NCI-H748 treated with DMSO at 0.1 percent for 48 hours (cell line): ENCODE measurements around the gene TIAM2.

ENCODE experiments used
- DNase-seq: peaks from one replicate; lab custom pipeline; 2025; lab: John Stamatoyannopoulos, UW

Gene TIAM2

DNA sequence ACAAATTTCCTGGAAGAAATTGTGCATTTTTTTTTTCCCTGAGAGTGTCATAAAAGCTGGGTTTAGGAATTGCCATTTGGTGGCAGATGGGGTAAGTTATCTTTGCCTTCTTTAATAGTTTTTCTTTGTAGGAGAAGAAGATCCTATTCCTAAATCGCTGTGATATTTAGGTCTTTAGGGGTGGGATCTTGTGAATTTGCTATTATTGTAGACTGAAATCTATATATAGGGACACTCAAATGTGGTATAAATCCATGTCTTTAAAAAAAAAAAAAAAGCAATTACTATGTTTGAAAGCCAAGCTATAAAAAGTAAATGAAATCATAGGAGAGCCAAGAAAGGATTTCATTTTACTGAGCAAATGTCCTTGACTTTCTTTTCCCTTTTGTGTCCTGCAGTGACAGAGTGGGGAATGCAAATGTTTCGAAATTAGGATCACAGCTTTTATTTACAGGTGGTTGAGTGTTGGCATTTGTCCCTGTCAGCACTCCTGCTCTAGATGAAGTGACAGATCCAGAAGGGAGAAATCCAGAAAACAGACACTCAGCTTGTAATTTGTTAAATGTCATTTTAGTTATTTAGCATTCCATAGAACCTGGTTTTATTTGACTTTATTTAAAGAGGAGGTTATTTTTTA, 29.4 kb downstream of the TIAM2 start:
- DNase-seq = no peak

DNA sequence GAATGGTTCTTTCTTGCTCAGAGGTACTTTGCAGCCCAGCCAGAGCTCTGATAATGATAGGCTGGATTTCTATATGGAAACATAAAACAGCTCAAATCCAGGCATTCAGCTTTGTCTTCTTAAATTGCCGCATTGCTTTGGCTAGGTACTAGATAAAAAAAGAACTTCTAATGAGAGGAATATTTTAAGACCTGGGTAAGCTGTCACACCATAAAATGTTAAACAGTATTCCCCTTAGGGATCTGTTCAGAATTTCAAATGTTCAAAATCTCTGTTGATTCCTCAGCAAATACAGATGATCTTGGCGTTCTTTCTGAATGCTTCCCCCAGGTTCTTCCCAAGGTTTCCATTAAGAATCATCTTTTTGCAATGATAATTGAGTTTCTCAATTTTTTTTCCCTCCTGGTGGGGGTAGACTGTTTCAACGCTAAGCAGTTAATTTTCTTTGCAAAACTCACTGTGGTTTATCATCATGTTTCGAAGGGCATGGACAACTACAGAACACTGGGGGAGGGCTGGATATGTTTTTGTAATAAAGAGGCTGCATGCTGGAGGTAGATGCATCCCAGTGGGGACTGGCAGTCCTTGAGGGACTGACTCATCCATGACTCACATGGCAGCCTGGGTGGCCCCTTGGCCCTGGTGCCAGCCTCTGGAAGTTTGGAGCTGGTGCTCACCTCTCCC, 31.0 kb downstream of the TIAM2 start:
- no peak for DNase-seq

DNA sequence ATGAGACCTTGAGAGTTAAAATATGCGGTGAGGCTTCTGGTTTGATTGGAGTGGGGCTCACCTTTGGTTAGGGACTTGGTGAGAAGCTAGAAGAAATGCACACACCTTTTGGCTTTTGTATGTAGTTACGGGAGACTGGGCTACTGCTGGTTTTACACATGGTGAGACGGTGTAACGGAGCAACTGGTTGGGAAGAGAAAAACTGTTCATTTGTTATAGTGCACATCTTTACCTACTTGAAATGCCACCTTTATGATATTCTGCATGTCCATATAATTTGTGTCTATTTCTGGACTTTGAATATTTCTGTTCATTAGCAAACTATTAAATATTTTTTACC, 31.6 kb downstream of the TIAM2 start:
- no peak for DNase-seq

DNA sequence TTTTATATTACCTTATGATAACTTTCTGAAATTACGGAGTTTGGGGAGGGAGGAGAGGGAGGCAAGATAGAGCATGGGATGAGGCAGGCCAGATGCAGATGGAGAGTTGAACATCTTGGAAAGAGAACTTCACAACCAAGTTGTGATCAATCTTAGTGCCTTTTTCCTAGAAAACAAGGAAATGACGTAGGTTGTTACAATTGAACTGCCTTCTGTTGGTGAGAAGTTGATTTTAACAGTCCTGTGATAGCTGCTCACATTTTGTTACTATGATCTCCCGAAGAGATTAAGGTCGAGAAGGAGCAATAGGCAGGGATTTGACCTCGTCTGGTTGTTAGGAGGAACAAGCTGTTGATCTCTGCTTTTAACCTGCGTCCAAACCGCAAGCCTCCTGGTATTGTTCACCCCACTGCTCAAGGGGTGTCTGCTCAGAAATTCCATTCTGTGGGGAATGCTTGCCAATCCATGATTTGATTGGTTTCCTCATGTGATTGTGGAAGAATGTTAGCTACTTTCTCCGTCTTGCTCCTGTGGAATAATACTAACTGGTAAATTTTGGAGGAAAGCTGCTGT, 35.1 kb downstream of the TIAM2 start:
- no peak for DNase-seq

DNA sequence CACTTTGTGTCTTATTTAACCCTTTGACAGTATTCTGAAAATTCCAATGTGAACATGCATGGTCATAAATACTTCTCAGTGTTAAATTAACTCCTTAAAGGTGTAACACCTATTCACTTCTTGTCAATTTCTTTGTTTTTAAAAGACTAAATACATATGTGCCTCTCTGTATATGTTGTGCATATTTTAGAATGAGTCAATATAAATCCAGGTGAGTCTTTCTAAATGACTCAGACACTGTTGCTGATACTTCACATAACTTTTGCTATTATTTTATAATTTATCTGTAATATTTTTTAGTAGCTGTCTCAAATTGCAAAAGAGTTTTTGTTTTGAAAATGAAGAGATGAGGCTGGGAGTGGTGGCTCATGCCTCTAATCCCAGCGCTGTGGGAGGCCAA, 36.0 kb downstream of the TIAM2 start:
- DNase-seq = no peak

DNA sequence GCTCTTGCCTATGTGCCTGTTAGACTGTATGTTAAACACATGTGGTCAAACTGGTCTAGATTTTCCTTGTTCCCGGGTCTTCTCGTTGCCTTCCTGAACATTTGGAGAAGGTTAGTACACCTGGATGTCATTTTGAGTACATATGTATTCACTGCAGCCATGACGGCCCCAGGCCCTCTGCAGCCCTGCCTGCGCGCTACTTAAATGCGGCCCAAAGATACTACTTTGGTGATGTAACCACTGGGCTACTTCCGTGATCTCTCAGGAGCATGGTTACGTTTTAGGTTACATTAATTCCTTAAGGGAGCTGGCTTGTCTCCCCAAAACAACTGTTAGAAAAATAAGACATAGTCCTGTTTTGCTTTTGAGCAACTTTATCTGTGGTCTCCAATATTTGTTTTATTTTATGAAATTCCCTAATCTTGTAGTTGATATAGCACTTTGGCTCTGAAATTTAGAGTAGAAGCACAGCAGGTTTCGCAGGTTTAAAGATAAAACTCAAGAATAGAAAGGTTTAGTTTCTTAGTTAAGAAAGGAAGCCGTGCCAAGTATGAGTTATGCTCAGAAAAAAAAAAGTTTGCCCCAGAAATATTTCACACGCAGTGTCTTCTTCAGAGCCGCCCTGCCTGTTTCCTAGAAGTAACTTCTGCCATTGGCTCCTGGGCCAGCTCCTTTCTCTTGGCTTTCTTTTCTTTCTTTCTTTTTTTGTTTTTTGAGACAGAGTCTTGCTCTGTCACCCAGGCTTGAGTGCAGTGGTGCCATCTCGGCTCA, 38.1 kb downstream of the TIAM2 start:
- DNase-seq = no peak

DNA sequence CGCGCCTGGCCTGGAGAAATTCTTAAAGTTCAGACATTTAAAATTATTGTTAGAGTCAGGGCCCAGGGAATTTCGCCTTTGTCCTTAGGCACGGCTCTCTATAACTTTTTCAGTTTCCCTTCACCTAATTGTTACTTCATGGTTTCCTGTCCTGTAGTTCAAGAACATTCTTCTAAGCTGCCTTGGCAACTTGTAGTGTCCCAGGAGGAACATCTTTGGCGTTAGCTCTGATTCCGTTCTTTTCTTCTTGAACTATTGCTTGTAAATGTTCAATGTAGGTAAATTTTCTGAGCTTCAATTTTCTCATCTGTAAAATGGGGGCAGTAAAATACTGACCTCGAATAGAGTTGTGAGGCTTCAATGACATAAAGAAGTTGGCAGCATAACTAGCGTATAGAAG, 41.8 kb downstream of the TIAM2 start:
- DNase-seq = no peak

DNA sequence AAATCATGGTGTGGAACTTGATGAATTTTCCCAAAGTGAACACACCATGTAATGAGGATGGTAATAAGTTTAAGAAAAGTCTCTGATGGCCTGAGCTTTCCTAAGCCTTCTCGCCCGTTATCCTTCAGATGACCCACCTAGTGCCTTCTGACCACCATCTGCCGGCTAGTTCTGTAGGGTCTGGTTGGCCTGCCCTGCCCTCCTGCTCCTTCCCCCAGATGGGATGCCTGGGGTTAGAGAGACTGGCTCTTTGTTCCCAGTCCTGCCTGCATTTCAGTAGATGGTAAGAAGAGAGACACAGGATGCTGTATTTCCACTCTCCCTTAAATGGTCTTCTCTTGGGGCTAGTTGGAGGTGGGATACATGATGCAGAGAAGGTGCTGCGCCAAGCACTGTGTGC, 43.0 kb downstream of the TIAM2 start:
- no peak for DNase-seq

DNA sequence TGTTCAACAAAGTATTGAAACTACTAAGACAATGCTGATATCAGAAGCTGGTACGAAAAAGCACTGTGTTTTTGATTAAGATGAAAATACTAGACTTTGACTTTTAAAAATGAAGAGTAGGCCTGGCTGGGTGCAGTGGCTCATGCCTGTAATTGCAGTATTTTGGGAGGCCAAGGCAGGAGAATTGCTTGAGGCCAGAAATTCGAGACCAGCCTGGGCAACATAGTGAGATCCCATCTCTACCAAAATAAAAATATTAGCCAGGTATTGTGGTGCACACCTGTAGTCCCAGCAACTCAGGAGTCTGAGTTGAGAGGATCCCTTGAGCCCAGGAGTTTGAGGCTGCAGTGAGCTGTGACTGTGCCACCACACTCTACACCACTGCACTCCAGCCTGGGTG, 43.4 kb downstream of the TIAM2 start:
- DNase-seq = no peak

DNA sequence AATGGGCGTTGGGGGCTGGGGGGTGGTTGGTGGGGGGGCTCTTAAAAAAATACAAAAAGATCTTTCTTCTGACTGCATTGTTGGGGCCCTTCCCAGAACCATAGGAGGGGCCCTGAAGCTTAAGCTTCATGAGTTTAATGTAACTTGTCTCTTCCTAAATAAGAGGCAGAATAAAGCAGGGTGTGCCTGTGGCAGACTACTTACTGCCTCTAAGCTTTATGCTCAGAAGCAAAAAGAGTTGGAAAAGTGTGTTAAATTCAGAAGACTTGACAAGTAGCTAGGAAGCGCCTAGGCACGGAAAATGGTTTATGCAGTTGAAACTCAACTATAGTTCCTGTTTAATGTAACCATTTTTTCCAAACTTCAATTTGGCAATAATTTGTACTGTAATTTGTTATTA, 44.5 kb downstream of the TIAM2 start:
- DNase-seq = no peak

DNA sequence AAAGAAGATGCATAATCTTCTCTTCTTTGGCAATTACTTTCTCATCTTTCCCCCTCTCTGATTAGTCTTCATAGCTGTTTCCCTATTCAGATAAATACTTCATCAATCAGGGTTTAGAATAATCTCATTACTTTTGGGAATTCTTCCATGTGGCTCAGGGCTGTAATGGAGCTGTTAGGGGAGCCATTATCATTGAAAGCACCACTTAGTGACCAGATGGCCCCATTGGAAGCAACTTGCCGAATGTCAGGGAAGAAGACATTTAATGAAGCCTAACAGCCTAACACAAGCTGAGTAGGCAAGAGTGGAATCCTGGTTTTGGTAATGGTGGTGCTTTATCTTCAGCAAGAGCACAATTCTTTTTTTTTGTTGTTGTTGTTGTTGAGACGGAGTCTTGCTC, 45.0 kb downstream of the TIAM2 start:
- no peak for DNase-seq

DNA sequence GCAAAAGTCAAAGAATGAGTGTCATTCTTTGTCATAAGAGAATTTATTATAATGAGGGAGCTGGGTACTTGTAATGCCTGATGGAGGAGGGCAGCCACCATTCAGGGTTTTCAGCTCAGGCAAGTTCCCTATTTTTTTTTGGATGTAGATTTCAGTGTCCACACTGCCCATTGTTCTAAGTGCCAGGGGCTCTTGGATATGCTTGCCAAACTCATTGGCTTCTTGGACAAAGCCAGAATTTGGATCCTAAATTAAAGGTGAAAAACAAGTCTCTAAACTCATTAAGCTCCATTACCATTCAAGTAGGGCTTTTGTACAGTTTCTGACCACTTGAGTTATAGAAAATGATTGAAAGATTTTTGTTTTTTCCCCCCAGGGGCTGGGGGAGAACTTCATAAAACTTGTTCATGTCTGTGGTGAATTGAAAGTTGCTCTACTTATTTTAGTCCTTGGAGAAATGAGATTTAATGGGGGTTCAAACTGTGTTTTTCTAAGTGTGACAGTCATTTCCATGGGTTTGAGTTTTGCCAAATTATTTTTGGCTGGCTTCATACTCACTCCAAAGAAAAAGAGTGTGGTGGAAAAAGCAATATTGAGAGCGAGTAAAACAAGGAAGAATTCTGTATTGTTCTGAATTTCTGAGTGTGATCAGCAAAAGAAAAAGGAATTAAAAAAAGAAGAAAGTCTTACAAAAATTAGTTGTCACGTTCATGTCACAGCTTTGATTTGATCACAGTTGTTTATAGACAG, 46.0 kb downstream of the TIAM2 start:
- no peak for DNase-seq

DNA sequence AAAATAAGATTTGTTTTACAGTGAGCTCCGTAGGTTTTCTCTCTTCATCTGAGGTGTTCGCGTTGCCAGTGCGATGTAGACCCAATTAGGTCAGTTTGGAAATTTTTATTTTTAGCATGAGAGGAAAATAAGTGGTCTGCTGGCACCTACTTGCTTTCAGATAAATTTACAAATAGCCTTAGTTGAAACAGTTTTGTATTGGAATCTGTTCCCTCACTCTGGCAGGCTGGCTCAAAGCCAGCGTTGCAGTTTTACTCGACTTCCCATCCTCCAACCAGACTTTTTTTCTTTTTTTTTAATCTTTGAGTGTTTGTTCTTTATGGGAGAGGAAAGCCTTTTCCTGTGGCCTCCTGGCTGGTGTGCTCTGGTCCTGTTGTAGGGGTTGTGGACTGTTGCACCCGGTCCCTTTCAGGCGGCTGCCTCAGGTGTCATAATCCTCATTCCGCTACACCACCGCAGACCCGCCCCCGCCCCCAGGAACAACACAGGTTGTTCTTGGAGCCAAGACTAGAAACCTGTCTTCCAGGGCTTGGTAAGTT, 46.7 kb downstream of the TIAM2 start:
- DNase-seq = no peak

DNA sequence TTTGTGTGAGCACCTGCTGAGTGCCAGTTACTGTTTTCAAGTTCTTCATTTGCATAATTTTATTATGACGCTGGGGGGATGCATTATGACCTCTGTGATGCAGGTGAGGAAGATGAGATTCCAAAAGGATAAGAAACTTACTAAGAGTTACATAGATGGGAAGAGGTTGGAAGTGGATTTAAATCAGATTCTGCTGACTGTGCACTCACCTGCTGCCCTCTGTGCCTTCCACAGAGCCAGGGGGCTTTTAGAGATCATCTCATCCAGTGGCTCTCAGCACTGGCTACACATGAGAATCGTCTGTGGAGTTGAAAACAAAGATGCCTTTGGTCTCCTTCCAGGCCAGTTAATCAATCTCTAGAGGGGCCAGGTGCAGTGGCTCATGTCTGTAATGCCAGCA, 47.9 kb downstream of the TIAM2 start:
- no peak for DNase-seq

DNA sequence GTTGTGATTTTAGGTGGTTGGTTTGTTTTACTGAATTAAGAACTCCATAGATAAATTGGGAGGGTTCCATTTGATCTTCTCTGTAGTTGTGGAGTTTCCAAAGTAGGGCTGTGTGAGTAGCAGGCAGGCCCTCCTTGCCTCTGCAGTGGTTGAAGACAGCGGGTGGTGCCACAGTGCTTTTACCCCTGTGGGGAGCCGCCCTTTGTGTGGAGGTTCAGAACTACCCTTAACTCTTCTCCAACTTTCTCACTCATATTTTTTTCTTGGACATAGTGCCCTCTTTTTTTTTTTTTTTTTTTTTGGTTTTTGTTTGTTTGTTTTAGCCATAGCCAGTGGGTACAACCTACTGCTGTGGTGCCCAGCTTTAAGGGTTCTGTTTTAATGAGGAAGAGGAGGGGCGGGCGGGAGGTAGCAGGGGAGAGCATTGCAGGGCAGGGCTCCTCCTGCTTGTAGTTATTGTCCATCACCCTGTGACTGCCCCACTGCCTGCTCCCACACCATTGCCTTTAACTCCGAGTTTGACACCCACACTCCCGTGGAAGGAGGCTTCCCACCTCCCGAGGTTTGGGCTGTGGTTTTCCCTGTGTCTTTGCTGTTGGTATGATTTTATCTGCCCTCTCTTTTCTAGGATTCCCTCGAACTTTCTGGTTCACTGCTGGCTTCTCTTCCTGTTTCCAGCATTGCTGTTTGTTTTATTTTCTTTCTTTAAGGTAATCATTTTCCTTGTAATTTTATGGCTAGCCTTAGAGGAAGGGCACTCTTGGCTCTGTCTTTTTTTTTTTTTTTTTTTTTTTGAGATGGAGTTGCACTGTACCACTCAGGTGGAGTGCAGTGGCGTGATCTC, 50.7 kb downstream of the TIAM2 start:
- DNase-seq = no peak

DNA sequence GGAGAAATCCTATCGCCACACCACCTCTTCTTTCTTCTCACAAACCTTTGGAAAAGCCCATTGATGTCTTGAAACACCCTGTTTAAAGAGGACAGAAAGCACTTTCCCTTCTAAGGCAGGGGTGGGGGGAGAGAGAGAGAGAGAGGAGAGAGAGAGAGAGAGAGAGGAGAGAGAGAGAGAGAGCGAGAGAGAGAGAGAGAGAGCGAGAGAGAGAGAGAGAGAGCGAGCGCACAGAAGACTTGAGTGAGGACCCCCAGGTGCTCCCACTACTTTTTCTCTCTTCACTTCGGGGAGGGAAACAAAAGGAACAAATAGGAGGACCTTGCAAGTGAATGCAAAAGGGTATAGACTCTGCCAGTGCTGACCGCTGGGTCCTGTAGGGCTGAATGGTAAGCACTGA, 52.4 kb downstream of the TIAM2 start:
- no peak for DNase-seq

DNA sequence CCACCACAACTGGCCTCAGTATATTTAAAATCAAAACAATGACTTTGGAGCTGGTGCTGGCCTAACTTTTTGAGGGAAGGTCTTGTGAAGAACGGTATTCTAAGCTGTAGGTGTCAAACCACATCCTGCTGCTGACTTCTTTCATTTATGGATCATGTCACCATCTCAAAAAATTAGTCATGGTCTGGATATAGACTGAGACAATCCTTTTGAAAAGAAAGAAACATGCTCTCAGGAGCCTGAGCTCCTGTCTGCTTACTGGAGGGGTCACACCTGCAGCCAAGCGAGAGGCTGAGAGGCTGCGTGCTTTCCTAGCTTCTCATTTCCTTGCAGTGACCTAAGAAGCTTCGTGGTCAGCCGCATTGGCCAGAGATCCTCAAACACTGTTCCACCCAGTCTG, 55.2 kb downstream of the TIAM2 start:
- no peak for DNase-seq

DNA sequence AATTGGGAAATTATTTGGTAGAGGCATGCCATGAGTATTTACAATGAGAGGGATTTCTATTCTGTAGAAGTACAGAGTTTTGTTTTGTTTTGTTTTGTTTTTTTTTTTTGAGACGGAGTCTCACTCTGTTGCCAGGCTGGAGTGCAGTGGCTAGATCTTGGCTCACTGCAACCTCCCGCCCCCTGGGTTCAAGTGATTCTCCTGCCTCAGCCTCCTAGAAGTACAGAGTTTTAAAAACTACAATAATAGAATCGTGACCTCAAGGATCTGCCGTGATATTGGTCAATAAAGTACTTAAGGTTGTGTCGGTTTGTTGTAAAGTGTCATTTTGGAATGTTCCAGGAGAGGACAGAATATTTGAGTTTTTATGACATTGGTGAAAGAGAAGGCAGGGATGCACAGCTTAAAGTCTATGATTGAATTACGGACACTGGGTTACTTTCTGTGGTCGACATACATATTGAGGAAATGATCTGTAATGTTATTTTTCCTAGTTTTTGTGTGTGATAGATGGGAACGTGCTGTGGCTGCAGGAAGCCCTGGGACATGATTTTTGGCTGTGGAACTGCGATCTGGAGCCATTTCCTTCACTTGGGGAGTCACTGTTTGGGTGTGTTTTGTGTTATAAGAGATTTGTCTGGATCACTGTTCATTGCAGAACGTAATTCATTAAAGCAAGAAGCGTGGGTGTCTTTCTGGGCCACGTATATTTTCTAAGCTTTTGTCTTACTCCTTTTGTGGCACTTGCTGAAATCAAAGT, 59.6 kb downstream of the TIAM2 start:
- no peak for DNase-seq

DNA sequence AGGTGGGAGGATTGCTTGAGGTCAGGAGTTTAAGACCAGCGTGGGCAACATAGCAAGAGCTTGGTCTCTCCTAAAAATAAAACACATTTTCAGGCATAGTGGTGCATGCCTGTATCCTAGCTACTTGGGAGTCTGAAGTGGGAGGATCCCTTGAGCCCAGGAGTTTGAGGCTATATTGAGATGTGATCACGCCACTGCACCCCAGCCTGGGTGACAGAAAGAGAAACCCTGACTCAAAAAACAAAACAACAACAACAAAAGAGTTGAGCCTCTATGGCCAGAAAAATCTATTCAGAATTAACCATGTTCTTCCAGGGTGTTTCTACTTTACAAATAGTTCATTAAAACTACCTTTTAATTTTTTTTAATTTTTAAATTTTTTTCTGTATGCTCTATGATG, 60.6 kb downstream of the TIAM2 start:
- DNase-seq = no peak

DNA sequence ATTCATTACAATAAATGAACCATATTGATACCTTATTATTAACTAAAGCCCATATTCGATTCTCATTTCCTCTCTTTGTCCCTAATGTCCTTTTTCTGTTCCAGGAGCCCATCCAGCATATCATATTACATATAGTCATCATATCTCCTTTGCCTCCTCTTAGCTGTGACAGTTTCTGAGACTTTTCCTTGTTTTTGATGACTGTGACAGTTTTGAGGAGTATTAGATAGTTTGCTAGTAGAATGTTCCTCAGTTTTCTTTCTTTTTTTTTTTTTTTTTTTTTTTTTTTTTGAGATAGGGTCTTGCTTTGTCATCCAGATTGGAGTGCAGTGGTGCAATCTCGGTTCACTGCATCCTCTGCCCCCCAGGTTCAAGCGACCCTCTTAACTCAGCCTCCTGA, 61.6 kb downstream of the TIAM2 start:
- no peak for DNase-seq

DNA sequence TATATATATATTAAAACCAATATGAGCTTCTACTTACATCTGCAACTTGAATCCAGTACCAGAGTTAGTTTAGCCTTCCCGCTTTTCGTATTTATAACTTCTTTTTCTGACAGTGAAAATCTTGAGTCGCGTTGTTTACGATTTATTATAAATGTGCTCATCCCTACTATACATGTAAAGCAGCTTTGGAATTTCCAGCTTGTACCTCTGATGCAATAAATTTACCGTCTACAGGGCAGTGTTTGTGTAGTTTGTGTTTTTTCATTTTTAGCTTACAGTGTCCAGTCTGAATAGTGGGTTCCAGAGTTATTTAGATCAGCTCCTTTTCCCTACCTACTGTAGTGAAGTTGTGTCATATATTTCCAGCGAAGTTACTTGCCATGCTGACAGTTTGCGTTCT, 66.3 kb downstream of the TIAM2 start:
- no peak for DNase-seq
